A549 (cell line): ENCODE measurements around the gene RD3L. TPM values are rescaled to one million over a fixed set of nuclear protein-coding genes. Genes with fewer than 3 reads are reported as not detected.

Experiments used
- ATAC-seq, 2 experiments: fragments of 200-7000 bp in 1 of 2; fragments of >200 bp in 1 of 2; cut with Nextera tagmentation in 1 of 2; cut with Tn5 transposase in 1 of 2; 3 replicates each; pipeline versions ENCODE4 v1.8.0 to v1.9.1; 2018 to 2020; ENCODE audit warnings: mild to moderate bottlenecking in 1 of 2, moderate library complexity in 1 of 2
- CTCF ChIA-PET: fragments of 300-600 bp; sonication (Branson Sonifier 250); formaldehyde crosslinking; extraction: SDS; loops from one replicate; lab custom pipeline; 2021; ENCODE audit warnings: antibody characterized with exemption, inconsistent platforms; lab: Yijun Ruan, JAX
- POLR2A ChIA-PET: fragments of 350-600 bp; formaldehyde crosslinking; extraction: SDS; loops from one replicate; lab custom pipeline; 2021; ENCODE audit warnings: antibody characterized with exemption, inconsistent platforms; lab: Yijun Ruan, JAX
- DNase-seq, 2 experiments: peaks; one replicate each; pipeline versions ENCODE4 v3.0.0 to v3.0.0-alpha.2; 2011 to 2016; ENCODE audit warnings: low read depth in 1 of 2, low spot score in 1 of 2
- FAIRE-seq: peaks from 2 replicates; lab custom pipeline; 2011; peaks lifted over from hg19 to GRCh38; lab: Jason Lieb, UNC
- H3K27ac ChIP-seq, 2 experiments: fragments of >200 bp; sonication (Bioruptor Twin); formaldehyde crosslinking; 3 replicates each; pipeline ENCODE4 v1.5.1; 2016 to 2017
- H3K4me1 ChIP-seq: fragments of >200 bp; sonication (Bioruptor Twin); formaldehyde crosslinking; 3 replicates; pipeline ENCODE4 v1.6.1; 2016
- H3K4me2 ChIP-seq: fragments of >200 bp; sonication (Bioruptor Twin); formaldehyde crosslinking; 3 replicates; pipeline ENCODE4 v1.6.1; 2016
- H3K4me3 ChIP-seq: fragments of >200 bp; sonication (Bioruptor Twin); formaldehyde crosslinking; 3 replicates; pipeline ENCODE4 v1.5.1; 2016
- H3K9me3 ChIP-seq: fragments of >200 bp; sonication (Bioruptor Twin); formaldehyde crosslinking; 3 replicates; pipeline ENCODE4 v1.6.1; 2016
- BHLHE40 ChIP-seq: IDR thresholded peaks from 2 replicates; pipeline ENCODE4 v1.6.1; 2012; ENCODE audit warnings: low read depth, low read length, inconsistent platforms
- CBX2 ChIP-seq: fragments of 200-600 bp; sonication (generic); IDR thresholded peaks from 2 replicates; pipeline ENCODE4 v1.6.1; 2016; ENCODE audit warnings: low read depth, mild to moderate bottlenecking, borderline replicate concordance
- CEBPB ChIP-seq, 2 experiments: fragments of >200 bp in 1 of 2; sonication (Bioruptor Twin) in 1 of 2; formaldehyde crosslinking in 1 of 2; IDR thresholded peaks; 2 replicates each; pipeline ENCODE4 v1.6.1; 2012 to 2016
- EHF ChIP-seq: fragments of 250-450 bp; sonication (Bioruptor Pico); IDR thresholded peaks from 2 replicates; pipeline ENCODE4 v1.5.0; 2020; ENCODE audit warnings: mild to moderate bottlenecking
- EHMT2 ChIP-seq: fragments of 200-600 bp; sonication (generic); IDR thresholded peaks from 2 replicates; pipeline ENCODE4 v1.6.1; 2016; ENCODE audit warnings: antibody characterized with exemption, low read depth, mild to moderate bottlenecking, moderate library complexity
- EP300 ChIP-seq, 2 experiments: fragments of >200 bp; sonication (Bioruptor Twin); formaldehyde crosslinking; IDR thresholded peaks; 2 replicates in 1 of 2; 3 replicates in 1 of 2; pipeline ENCODE4 v1.6.1; 2016 to 2017
- FOSB ChIP-seq: fragments of 250-450 bp; sonication (Bioruptor Pico); IDR thresholded peaks from 2 replicates; pipeline ENCODE4 v1.5.0; 2020; ENCODE audit warnings: mild to moderate bottlenecking, moderate library complexity
- FOSL2 ChIP-seq, 2 experiments: fragments of 450-650 bp in 1 of 2; fragments of >200 bp in 1 of 2; sonication (Bioruptor Twin) in 1 of 2; formaldehyde crosslinking; IDR thresholded peaks; 2 replicates each; pipeline versions ENCODE4 v1.5.0 to v1.6.1; 2016 to 2020; ENCODE audit warnings: mild to moderate bottlenecking in 1 of 2, moderate library complexity in 1 of 2
- GATA3 ChIP-seq: IDR thresholded peaks from 2 replicates; pipeline ENCODE4 v1.6.1; 2012; ENCODE audit warnings: borderline replicate concordance
- HOXA7 ChIP-seq: fragments of 250-450 bp; sonication (Bioruptor Pico); IDR thresholded peaks from 2 replicates; pipeline ENCODE4 v1.5.0; 2020; ENCODE audit warnings: mild to moderate bottlenecking, moderate library complexity
- HOXB13 ChIP-seq: fragments of 250-450 bp; sonication (Bioruptor Pico); IDR thresholded peaks from 2 replicates; pipeline ENCODE4 v1.5.0; 2020; ENCODE audit warnings: low read depth, mild to moderate bottlenecking, moderate library complexity
- JUN ChIP-seq, 2 experiments: fragments of >200 bp; sonication (Bioruptor Twin); formaldehyde crosslinking; IDR thresholded peaks; 2 replicates in 1 of 2; 3 replicates in 1 of 2; pipeline ENCODE4 v1.6.1; 2016 to 2017
- MYC ChIP-seq: IDR thresholded peaks from 2 replicates; pipeline ENCODE4 v1.6.1; 2012; ENCODE audit warnings: mild to moderate bottlenecking, inconsistent platforms, low read length, improper control_type of control experiment, borderline replicate concordance
- NFE2L2 ChIP-seq: fragments of 150-350 bp; conservative IDR thresholded peaks from 2 replicates; pipeline ENCODE4 v1.6.1; 2014; ENCODE audit warnings: low read length
- POLR2A ChIP-seq: IDR thresholded peaks from 2 replicates; pipeline ENCODE4 v1.6.1; 2012; ENCODE audit warnings: mild to moderate bottlenecking, low read length
- POLR2AphosphoS2 ChIP-seq: conservative IDR thresholded peaks from 2 replicates; pipeline ENCODE4 v1.6.1; 2012; ENCODE audit warnings: low read length, improper control_type of control experiment, inconsistent platforms
- RAD21 ChIP-seq, 2 experiments: fragments of >200 bp in 1 of 2; sonication (Bioruptor Twin) in 1 of 2; formaldehyde crosslinking in 1 of 2; IDR thresholded peaks in 1 of 2; conservative IDR thresholded peaks in 1 of 2; 2 replicates in 1 of 2; 3 replicates in 1 of 2; pipeline ENCODE4 v1.6.1; 2012 to 2018; ENCODE audit warnings: inconsistent platforms in 1 of 2
- ZNF302 ChIP-seq: fragments of 250-450 bp; sonication (Bioruptor Pico); IDR thresholded peaks from 2 replicates; pipeline ENCODE4 v1.9.0; 2021; ENCODE audit warnings: inconsistent platforms, mild to moderate bottlenecking, moderate library complexity
- WGBS: methylation state at CpG from one replicate; pipeline ENCODE4 v1.1.6; 2017; ENCODE audit errors: missing lambda C conversion rate; 5-methylcytosine and 5-hydroxymethylcytosine counted together
- polyA plus RNA-seq, 4 experiments: library from polyadenylated mRNA; depleted of rRNA in 3 of 4; stranded (reverse); fragments of >200 nt; fragmentation: RNase III in 1 of 4; extraction: RNeasy Plus Mini Kit Qiagen cat#74134 plus additional on column Dnase treatment in 1 of 4; gene quantifications; 2 replicates in 3 of 4; 3 replicates in 1 of 4; pipeline ENCODE4 v1.2.3, GENCODE V29; 2011 to 2017
- TF ChIP-seq, protein P1 (sequence below): fragments of 200-600 bp; sonication (generic); IDR thresholded peaks from 2 replicates; pipeline ENCODE4 v1.6.1; 2016; ENCODE audit warnings: antibody characterized with exemption, mild to moderate bottlenecking, moderate library complexity
- TF ChIP-seq, protein P2 (sequence below): fragments of >200 bp; sonication (Bioruptor Twin); formaldehyde crosslinking; IDR thresholded peaks from 2 replicates; pipeline ENCODE4 v1.6.1; 2016
- TF ChIP-seq, protein P3 (sequence below): fragments of >200 bp; sonication (Bioruptor Twin); formaldehyde crosslinking; IDR thresholded peaks from 3 replicates; pipeline ENCODE4 v1.6.1; 2016
- TF ChIP-seq, protein P4 (sequence below): fragments of 250-450 bp; sonication (Bioruptor Pico); IDR thresholded peaks from 2 replicates; pipeline ENCODE4 v1.5.0; 2020; ENCODE audit warnings: low read depth, mild to moderate bottlenecking, moderate library complexity
- TF ChIP-seq, protein P5 (sequence below): IDR thresholded peaks from 2 replicates; pipeline ENCODE4 v1.6.1; 2012
- TF ChIP-seq, protein P6 (sequence below): IDR thresholded peaks from 2 replicates; pipeline ENCODE4 v1.6.1; 2012; ENCODE audit warnings: low read depth, borderline replicate concordance
- TF ChIP-seq, protein P7 (sequence below): fragments of >200 bp; sonication (Bioruptor Twin); formaldehyde crosslinking; IDR thresholded peaks from 3 replicates; pipeline ENCODE4 v1.5.1; 2016
- TF ChIP-seq, protein P8 (sequence below): IDR thresholded peaks from 2 replicates; pipeline ENCODE4 v1.6.1; 2012

RD3L gene
- polyA plus RNA-seq, 2 of the 4 experiments (the other 2 are of a cell fraction): not detected

DNA sequence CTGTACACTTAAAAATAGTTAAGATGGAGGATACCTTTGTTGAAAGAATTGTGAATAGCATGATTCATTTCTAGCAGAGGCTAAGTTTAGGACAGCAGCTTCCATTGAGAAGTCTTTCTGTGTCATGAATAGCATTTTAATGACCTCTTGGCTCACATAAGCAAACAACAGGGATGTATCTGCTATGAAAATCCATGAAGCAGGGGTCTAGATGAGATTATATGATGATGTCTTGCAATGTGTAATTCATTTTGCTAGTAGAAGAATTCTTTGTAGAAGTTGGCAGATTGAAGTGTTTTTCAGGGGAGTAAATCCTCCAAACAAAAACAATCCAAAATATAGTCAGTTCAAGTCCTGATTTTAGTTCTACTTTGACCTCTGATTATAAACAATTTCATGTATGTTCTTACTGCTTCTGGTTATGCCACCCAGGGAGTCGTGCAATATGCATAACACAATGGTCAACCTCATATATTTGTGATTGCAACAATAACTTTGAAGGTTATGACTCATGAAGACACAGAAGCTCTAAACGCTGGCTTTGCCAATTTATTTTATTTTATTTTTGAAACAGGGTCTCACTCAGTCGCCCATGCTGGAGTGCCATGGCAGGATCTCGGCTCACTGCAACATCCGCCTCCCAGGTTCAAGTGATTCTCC is 6.9 kb upstream of the RD3L start:
- 52% methylated on average over 5 of the region's 5 CpGs for WGBS
- no peak for FAIRE-seq
- no peak for DNase-seq
- ATAC-seq: no peak
- ChIA-PET CTCF (interaction anchor here (1.2 kb wide), 1 partner anchor 15 kb away, joined by 3 read pairs; no protein-coding TSS in a partner anchor), POLR2A (no interaction called here)
- Histone ChIP-seq H3K27ac (no peak overlapping the region), H3K9me3 (peaks cover 15% of the 10 kb centered on the region)
- TF ChIP-seq POLR2A: no peak
- TF ChIP-seq RAD21 (conservative IDR thresholded peaks at IDR 0.05 in 1 of 2, IDR thresholded peaks at IDR 0.05 in 1 of 2): no peak
- TF ChIP-seq, protein P1, sequence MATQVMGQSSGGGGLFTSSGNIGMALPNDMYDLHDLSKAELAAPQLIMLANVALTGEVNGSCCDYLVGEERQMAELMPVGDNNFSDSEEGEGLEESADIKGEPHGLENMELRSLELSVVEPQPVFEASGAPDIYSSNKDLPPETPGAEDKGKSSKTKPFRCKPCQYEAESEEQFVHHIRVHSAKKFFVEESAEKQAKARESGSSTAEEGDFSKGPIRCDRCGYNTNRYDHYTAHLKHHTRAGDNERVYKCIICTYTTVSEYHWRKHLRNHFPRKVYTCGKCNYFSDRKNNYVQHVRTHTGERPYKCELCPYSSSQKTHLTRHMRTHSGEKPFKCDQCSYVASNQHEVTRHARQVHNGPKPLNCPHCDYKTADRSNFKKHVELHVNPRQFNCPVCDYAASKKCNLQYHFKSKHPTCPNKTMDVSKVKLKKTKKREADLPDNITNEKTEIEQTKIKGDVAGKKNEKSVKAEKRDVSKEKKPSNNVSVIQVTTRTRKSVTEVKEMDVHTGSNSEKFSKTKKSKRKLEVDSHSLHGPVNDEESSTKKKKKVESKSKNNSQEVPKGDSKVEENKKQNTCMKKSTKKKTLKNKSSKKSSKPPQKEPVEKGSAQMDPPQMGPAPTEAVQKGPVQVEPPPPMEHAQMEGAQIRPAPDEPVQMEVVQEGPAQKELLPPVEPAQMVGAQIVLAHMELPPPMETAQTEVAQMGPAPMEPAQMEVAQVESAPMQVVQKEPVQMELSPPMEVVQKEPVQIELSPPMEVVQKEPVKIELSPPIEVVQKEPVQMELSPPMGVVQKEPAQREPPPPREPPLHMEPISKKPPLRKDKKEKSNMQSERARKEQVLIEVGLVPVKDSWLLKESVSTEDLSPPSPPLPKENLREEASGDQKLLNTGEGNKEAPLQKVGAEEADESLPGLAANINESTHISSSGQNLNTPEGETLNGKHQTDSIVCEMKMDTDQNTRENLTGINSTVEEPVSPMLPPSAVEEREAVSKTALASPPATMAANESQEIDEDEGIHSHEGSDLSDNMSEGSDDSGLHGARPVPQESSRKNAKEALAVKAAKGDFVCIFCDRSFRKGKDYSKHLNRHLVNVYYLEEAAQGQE: no peak
- TF ChIP-seq, protein P2, sequence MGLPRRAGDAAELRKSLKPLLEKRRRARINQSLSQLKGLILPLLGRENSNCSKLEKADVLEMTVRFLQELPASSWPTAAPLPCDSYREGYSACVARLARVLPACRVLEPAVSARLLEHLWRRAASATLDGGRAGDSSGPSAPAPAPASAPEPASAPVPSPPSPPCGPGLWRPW: no peak
- no peak for TF ChIP-seq HOXB13 (CRISPR knock-in tag)
- TF ChIP-seq FOSL2 (IDR thresholded peaks at IDR 0.05): no peak
- no peak for TF ChIP-seq FOSL2 (CRISPR knock-in tag; IDR thresholded peaks at IDR 0.05)
- TF ChIP-seq, protein P3, sequence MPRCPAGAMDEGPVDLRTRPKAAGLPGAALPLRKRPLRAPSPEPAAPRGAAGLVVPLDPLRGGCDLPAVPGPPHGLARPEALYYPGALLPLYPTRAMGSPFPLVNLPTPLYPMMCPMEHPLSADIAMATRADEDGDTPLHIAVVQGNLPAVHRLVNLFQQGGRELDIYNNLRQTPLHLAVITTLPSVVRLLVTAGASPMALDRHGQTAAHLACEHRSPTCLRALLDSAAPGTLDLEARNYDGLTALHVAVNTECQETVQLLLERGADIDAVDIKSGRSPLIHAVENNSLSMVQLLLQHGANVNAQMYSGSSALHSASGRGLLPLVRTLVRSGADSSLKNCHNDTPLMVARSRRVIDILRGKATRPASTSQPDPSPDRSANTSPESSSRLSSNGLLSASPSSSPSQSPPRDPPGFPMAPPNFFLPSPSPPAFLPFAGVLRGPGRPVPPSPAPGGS: no peak
- no peak for TF ChIP-seq HOXA7 (CRISPR knock-in tag)
- TF ChIP-seq FOSB (CRISPR knock-in tag): no peak
- no peak for TF ChIP-seq EHF (CRISPR knock-in tag)
- no peak for TF ChIP-seq CEBPB (IDR thresholded peaks at IDR 0.05)
- TF ChIP-seq, protein P4, sequence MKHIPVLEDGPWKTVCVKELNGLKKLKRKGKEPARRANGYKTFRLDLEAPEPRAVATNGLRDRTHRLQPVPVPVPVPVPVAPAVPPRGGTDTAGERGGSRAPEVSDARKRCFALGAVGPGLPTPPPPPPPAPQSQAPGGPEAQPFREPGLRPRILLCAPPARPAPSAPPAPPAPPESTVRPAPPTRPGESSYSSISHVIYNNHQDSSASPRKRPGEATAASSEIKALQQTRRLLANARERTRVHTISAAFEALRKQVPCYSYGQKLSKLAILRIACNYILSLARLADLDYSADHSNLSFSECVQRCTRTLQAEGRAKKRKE (CRISPR knock-in tag): no peak
- TF ChIP-seq POLR2AphosphoS2: no peak
- TF ChIP-seq NFE2L2: no peak
- no peak for TF ChIP-seq EHMT2
- TF ChIP-seq, protein P5, sequence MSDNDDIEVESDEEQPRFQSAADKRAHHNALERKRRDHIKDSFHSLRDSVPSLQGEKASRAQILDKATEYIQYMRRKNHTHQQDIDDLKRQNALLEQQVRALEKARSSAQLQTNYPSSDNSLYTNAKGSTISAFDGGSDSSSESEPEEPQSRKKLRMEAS: no peak
- TF ChIP-seq, protein P6, sequence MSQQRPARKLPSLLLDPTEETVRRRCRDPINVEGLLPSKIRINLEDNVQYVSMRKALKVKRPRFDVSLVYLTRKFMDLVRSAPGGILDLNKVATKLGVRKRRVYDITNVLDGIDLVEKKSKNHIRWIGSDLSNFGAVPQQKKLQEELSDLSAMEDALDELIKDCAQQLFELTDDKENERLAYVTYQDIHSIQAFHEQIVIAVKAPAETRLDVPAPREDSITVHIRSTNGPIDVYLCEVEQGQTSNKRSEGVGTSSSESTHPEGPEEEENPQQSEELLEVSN: no peak
- no peak for TF ChIP-seq ZNF302
- TF ChIP-seq GATA3: no peak
- TF ChIP-seq, all 56 proteins: peak for 0
- Histone ChIP-seq H3K4me3 (no peak overlapping the region), H3K4me1 (no peaks in the 10 kb centered on the region), H3K4me2 (no peak overlapping the region)

DNA sequence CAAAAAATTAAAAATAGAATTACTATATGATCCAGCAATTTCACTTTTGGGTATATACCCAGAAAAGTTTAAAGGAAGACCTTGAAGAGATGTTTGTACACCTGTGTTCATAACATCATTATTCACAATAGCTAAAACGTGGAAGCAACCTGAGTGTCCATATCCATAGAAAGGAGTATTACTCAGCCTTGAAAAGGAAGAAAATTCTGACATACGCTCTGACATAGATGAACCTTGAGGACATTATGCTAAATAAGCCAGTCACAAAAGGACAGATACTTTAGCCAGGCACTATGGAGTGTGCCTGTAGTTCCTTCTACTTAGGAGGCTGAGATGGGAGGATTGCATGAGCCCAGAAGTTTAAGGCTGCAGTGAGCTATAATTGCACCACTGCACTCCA is 6.1 kb upstream of the RD3L start:
- ATAC-seq (no peak), FAIRE-seq (no peak), DNase-seq (no peak)
- ChIA-PET POLR2A (no interaction called here), CTCF (interaction anchor here (1.5 kb wide), 1 partner anchor 38 kb away, joined by 4 read pairs; no protein-coding TSS in a partner anchor)
- TF ChIP-seq EHMT2 (no peak), CBX2 (no peak), JUN (IDR thresholded peaks at IDR 0.05) (no peak), MYC (no peak), BHLHE40 (no peak), EP300 (IDR thresholded peaks at IDR 0.05) (no peak)
- TF ChIP-seq, protein P7, sequence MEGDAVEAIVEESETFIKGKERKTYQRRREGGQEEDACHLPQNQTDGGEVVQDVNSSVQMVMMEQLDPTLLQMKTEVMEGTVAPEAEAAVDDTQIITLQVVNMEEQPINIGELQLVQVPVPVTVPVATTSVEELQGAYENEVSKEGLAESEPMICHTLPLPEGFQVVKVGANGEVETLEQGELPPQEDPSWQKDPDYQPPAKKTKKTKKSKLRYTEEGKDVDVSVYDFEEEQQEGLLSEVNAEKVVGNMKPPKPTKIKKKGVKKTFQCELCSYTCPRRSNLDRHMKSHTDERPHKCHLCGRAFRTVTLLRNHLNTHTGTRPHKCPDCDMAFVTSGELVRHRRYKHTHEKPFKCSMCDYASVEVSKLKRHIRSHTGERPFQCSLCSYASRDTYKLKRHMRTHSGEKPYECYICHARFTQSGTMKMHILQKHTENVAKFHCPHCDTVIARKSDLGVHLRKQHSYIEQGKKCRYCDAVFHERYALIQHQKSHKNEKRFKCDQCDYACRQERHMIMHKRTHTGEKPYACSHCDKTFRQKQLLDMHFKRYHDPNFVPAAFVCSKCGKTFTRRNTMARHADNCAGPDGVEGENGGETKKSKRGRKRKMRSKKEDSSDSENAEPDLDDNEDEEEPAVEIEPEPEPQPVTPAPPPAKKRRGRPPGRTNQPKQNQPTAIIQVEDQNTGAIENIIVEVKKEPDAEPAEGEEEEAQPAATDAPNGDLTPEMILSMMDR: no peak
- TF ChIP-seq, protein P8, sequence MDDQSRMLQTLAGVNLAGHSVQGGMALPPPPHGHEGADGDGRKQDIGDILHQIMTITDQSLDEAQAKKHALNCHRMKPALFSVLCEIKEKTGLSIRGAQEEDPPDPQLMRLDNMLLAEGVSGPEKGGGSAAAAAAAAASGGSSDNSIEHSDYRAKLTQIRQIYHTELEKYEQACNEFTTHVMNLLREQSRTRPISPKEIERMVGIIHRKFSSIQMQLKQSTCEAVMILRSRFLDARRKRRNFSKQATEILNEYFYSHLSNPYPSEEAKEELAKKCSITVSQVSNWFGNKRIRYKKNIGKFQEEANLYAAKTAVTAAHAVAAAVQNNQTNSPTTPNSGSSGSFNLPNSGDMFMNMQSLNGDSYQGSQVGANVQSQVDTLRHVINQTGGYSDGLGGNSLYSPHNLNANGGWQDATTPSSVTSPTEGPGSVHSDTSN: no peak
- peaks cover 15% of the 10 kb centered on the region for H3K9me3 ChIP-seq
- H3K4me3 ChIP-seq: no peak overlapping the region
- H3K4me2 ChIP-seq: no peak overlapping the region
- H3K27ac ChIP-seq: no peak overlapping the region
- no peaks in the 10 kb centered on the region for H3K4me1 ChIP-seq
- 31% methylated on average over 2 of the region's 2 CpGs for WGBS
